ENCODE measurements around the gene ZNF682.
"Not testable (repeated sequence)": the region's sequence is repeated elsewhere in the genome, so short reads cannot be mapped to it uniquely, and the experiment has no call there.

ZNF682 gene

DNA sequence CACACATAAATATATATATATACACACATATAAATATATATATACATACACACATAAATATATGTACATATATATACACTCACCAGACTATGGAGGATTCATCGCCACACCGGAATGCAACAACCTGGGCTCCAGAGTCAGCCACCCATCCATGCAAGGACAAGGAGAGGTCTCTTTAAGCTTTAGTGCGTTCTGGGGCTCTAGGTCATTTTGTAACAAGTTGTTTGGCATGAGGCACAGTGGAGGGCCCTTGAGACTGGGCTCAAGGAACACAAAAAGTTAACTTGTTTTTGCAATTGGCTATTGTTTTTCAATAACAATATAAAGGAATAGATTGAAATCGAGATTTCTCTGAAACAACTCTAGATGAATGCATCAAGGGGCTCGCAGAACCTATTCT, 33.6 kb upstream of the ZNF682 start:
- H3K4me3 ChIP-seq (ENCODE audit: low read depth, low read length): no peak overlapping the region
- no peak for DNase-seq (ENCODE audit: low read depth)
- TF ChIP-seq, protein P1, sequence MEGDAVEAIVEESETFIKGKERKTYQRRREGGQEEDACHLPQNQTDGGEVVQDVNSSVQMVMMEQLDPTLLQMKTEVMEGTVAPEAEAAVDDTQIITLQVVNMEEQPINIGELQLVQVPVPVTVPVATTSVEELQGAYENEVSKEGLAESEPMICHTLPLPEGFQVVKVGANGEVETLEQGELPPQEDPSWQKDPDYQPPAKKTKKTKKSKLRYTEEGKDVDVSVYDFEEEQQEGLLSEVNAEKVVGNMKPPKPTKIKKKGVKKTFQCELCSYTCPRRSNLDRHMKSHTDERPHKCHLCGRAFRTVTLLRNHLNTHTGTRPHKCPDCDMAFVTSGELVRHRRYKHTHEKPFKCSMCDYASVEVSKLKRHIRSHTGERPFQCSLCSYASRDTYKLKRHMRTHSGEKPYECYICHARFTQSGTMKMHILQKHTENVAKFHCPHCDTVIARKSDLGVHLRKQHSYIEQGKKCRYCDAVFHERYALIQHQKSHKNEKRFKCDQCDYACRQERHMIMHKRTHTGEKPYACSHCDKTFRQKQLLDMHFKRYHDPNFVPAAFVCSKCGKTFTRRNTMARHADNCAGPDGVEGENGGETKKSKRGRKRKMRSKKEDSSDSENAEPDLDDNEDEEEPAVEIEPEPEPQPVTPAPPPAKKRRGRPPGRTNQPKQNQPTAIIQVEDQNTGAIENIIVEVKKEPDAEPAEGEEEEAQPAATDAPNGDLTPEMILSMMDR (IDR thresholded peaks at IDR 0.05; ENCODE audit: low read depth, low read length, missing control alignments): no peak

DNA sequence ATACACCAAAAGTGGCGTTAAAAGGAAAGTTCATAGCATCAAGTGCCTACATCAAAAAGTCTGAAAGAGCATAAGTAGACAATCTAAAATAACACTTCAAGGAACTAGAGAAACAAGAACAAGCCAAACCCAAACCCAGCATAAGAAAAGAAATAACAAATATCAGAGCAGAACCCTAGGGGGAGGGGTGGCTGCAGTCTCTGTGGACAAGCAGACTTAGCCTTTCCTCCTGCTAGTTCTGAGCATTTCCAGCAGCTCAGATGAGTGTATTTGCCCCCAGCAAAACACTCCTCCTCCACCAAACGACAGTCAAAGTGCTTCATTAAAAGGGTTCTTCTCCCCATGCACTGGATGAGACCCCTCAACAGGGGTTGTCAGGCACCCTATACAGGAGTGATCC, 31.4 kb upstream of the ZNF682 start:
- TF ChIP-seq, protein P1 (IDR thresholded peaks at IDR 0.05; ENCODE audit: low read depth, low read length, missing control alignments): no peak
- no peak overlapping the region for H3K4me3 ChIP-seq (ENCODE audit: low read depth, low read length)
- no peak for DNase-seq (ENCODE audit: low read depth)

DNA sequence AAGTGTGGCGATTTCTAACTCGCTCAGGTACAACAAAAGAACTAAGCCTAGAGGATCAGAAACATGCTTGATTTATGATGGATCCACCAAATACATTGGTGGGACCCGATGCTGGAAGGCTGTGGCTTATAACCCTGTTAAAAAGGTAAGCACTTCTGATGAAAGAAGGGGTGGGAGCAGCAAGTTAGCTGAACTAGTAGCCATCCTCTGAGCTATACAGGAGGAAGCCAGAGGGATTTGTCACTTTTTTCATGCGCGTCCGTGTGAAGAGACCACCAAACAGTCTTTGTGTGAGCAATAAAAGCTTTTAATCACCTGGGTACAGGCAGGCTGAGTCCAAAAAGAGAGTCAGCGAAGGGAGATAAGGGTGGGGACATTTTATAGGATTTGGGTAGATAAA, 29.3 kb upstream of the ZNF682 start:
- not testable (repeated sequence) for H3K4me3 ChIP-seq (ENCODE audit: low read depth, low read length); DNase-seq (ENCODE audit: low read depth)

DNA sequence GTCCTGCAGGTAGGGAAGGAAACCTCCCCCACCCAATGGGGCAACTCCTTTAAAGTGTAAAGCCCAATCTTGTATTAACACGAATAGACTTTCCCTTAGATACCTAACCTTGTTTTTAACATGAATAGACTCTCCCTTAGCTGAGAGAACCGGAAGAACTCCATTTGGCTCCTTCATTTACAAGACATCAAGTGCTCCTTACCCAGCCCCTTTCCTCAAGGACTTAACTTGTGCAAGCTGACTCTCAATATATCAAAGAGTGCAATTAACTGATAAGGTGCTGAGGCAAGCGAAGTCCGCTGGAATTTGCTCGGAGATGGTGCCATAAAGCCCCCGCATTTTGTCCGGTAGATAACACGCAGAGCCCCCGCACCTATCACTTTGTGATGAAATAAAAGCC, 28.6 kb upstream of the ZNF682 start:
- TF ChIP-seq, protein P1 (IDR thresholded peaks at IDR 0.05; ENCODE audit: low read depth, low read length, missing control alignments): no peak
- no peak for DNase-seq (ENCODE audit: low read depth)
- no peak overlapping the region for H3K4me3 ChIP-seq (ENCODE audit: low read depth, low read length)

DNA sequence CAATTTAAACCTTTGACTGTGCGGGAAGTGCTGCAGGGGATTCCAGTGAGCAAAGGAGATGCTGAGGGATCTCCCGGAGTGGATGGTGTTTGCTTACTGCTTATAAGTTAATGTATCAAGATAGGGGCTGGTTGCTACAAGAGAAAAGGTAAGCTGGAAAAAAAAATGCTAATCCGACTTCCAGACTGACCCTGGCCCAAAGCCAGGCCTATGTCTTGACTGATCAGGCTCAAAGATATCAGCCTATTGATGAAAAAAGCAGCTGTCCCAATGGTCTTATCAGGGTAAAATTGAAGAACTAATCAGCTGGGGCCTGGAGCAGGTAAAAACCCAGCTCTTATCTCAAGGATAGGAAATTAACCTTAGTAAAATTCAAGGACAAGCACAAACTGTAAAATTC, 27.6 kb upstream of the ZNF682 start:
- no peak for DNase-seq (ENCODE audit: low read depth)
- no peak overlapping the region for H3K4me3 ChIP-seq (ENCODE audit: low read depth, low read length)
- TF ChIP-seq, protein P1 (IDR thresholded peaks at IDR 0.05; ENCODE audit: low read depth, low read length, missing control alignments): no peak

DNA sequence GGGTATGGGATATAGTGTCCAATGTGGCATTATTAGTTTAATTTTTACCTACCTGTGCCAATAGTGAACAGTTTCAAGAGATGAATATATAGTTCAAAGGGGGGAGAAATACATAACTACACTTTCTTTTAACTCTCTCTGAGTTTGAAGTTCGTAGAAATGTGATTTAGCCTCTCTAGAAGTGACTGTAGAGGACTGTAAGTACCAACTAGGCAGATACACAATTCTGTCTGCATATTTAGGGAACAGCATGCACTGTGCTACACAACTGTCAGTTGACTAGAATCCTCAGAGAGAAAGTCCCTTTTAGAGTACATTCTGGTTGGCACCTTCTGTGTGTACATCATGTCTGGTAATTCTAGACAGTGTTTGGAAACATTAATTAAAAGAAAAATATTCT, 21.0 kb upstream of the ZNF682 start:
- no peak overlapping the region for H3K4me3 ChIP-seq (ENCODE audit: low read depth, low read length)
- TF ChIP-seq, protein P1 (IDR thresholded peaks at IDR 0.05; ENCODE audit: low read depth, low read length, missing control alignments): no peak
- no peak for DNase-seq (ENCODE audit: low read depth)

DNA sequence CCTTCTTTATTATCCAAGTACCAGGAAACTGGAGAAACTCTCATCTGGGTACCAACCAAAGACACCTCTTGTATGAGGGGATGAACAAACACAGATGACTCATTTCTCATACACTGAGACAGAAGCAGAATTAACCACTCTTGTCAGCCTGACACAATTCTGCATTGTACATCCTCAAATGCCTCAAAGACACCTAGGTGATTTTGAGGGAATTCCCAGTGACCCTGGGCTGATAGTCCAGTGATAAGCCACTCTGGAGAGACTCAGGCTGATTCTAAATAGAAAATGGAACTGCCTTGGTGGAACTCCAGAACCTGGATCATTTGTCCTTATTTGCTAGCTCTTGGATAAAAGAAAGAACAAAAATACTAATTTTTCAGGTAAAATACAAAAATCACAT, 19.4 kb upstream of the ZNF682 start:
- not testable (repeated sequence) for DNase-seq (ENCODE audit: low read depth); H3K4me3 ChIP-seq (ENCODE audit: low read depth, low read length)

DNA sequence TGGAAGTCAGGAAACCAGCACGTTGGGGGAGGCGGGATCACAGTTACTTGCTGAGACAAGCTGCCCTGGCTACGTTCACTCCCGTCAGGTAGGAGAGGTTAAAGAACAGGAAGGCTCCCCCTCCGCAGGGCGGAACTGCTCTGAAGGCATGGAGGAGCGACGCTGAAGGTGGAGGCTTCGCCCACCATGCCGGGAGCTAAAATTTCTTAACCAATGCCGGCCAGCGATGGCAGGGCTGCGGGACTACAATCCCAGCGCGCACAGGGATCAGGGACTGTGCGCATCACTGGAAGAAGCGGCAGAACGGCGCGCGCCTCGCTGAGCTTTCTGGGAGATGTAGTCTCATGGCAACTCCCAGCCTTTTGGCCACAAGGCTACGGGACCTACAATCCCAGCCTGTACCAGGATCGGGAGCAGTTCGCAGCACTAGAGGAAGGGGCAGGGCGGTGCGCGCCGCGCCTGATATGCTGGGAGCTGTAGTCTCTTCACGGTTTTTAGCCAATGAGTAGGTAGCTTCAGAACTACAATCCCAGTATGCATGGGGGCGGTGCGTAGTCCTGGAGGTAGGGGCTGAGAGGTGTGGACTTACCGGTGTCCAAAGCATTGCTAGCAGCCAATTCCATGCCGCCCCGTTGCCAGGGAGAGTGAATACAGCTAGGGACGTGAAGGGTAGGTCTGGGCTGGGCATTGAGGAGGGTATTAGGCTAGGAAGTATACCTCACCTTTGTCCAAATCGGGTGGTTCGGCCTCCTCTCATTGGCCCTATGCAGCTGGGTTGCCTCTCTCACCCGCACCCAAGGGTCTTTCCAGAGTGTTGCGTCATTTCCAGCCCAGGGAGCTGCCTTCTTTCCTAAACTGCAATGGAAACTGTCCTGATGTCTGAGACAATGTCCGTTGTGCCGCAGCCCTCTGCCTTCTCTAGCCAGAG, 12.8 kb upstream of the ZNF682 start:
- DNase-seq (ENCODE audit: low read depth): peak; percentile 60
- peak overlapping the region; percentile 61 for H3K4me3 ChIP-seq (ENCODE audit: low read depth, low read length)
- TF ChIP-seq, protein P1 (IDR thresholded peaks at IDR 0.05; ENCODE audit: low read depth, low read length, missing control alignments): no peak

DNA sequence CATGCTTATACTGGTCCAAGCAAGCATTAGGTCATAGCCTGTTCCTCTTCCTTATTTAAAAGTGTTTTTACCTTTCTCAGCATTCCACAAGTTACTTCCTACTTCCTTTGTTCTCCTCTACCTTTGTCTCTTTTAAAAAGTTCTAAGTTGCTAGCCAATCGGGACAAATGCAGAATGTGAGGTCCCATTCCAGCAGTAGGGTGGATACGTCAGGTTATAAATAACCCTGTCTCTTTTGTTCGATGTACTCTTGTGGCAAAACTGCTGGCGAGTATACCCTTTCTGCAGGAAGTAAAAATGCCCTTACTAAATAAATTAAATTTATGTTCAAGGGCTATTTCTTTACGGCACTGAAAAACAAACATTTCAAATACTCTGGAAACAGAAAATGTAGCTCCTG, 6.4 kb upstream of the ZNF682 start:
- H3K4me3 ChIP-seq (ENCODE audit: low read depth, low read length); DNase-seq (ENCODE audit: low read depth): not testable (repeated sequence)

Measured in GM12864 (cell line).